GM10266 (cell line): Measurements from ENCODE around the gene MRPL28.
"Not testable (repeated sequence)": the region's sequence is repeated elsewhere in the genome, so short reads cannot be mapped to it uniquely, and the experiment has no call there.

ENCODE experiments used
- DNase-seq: peaks from one replicate; pipeline ENCODE4 v3.0.0; 2012; ENCODE audit errors: extremely low spot score
- TF ChIP-seq, protein P1 (sequence below): IDR thresholded peaks from 2 replicates; pipeline ENCODE4 v1.5.1; 2012; ENCODE audit warnings: mild to moderate bottlenecking, low read depth; ENCODE audit not compliant: control insufficient read depth, insufficient read depth; ENCODE audit errors: missing control alignments

Gene MRPL28

DNA sequence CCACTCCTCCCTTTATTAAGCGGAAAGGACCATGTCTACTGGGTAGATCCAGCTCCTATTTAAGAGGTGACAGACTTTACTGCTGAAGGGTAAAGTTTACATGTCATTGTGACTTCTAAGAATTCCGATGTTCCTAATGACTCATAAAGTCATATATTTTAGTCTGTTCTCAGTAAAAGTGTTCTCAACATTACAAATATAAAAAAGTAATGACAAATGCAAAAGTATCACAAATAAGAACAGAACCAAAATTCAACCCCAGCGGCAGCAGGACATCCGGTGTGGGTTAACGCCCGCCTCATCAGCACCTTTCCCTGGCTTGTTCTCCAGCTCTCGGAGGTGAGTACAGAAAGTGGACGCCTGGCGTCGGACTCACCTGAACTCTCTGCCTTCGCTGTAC, 24.6 kb downstream of the MRPL28 start:
- no peak for DNase-seq
- TF ChIP-seq, protein P1, sequence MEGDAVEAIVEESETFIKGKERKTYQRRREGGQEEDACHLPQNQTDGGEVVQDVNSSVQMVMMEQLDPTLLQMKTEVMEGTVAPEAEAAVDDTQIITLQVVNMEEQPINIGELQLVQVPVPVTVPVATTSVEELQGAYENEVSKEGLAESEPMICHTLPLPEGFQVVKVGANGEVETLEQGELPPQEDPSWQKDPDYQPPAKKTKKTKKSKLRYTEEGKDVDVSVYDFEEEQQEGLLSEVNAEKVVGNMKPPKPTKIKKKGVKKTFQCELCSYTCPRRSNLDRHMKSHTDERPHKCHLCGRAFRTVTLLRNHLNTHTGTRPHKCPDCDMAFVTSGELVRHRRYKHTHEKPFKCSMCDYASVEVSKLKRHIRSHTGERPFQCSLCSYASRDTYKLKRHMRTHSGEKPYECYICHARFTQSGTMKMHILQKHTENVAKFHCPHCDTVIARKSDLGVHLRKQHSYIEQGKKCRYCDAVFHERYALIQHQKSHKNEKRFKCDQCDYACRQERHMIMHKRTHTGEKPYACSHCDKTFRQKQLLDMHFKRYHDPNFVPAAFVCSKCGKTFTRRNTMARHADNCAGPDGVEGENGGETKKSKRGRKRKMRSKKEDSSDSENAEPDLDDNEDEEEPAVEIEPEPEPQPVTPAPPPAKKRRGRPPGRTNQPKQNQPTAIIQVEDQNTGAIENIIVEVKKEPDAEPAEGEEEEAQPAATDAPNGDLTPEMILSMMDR = no peak

DNA sequence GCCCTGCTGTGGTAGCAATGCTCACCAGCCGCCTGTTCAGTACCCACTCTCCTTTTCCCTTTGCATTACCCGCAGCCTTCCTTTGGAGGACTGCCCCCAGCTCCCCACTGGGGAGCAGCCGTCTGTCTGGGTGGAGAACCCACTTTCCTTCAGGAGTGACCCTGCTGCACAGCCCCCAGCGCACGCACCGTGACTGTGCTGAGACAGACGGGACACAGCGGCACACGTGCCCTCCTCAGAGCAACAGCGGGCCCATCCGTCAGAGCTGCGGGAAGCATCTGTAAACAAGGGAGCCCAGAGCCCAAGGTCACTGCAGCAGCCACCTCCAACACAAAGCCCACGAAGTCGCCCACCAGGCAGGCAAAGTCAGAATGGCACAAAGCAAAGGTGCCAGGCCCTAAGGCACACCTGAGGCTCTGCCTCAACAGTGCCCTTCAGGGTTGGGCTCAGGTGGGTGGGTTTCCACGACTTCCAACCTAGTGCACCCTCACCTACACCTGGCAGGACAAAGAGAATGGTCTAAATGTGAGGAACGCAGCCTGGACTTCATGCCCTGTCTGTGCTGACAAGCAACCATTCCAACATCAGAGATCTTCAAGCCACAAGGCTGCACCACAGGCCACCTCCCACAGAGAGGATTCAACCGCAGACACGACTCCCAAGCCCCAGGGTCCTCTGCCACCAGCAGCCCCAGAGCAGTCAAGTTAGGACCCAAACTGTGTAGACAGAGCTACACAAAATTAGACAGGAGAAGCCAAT, 27.7 kb downstream of the MRPL28 start:
- TF ChIP-seq, protein P1 = no peak
- no peak for DNase-seq

DNA sequence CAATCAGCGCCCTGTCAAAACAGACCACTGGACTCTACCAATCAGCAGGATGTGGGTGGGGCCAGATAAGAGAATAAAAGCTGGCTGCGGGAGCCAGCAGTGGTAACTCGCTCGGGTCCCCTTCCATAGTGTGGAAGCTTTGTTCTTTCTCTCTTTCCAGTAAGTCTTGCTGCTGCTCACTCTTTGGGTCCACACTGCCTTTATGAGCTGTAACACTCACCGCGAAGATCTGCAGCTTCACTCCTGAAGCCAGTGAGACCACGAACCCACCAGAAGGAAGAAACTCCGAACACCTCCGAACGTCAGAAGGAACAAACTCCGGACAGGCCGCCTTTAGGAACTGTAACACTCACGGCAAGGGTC, 28.4 kb downstream of the MRPL28 start:
- not testable (repeated sequence) for DNase-seq

DNA sequence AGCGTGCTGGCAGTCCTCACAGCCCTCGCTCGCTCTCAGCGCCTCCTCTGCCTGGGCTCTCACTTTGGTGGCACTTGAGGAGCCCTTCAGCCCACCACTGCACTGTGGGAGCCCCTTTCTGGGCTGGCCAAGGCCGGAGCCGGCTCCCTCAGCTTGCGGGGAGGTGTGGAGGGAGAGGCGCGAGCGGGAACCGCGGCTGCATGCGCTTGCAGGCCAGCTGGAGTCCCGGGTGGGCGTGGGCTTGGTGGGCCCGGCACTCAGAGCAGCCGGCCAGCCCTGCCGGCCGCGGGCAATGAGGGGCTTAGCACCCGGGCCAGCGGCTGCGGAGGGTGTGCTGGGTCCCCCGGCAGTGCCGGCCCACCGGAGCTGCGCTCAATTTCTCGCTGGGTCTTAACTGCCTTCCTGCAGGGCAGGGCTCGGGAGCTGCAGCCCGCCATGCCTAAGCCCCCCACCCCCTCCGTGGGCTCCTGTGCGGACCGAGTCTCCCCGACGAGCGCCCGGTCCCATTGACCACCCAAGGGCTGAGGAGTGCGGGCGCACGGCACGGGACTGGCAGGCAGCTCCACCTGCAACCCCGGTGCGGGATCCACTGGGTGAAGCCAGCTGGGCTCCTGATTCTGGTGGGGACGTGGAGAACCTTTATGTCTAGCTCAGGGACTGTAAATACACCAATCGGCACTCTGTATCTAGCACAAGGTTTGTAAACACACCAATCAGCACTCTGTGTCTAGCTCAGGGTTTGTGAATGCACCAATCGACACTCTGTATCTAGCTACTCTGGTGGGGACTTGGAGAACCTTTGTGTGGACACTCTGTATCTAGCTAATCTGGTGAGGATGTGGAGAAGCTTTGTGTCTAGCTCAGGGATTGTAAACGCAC, 29.0 kb downstream of the MRPL28 start:
- not testable (repeated sequence) for DNase-seq

DNA sequence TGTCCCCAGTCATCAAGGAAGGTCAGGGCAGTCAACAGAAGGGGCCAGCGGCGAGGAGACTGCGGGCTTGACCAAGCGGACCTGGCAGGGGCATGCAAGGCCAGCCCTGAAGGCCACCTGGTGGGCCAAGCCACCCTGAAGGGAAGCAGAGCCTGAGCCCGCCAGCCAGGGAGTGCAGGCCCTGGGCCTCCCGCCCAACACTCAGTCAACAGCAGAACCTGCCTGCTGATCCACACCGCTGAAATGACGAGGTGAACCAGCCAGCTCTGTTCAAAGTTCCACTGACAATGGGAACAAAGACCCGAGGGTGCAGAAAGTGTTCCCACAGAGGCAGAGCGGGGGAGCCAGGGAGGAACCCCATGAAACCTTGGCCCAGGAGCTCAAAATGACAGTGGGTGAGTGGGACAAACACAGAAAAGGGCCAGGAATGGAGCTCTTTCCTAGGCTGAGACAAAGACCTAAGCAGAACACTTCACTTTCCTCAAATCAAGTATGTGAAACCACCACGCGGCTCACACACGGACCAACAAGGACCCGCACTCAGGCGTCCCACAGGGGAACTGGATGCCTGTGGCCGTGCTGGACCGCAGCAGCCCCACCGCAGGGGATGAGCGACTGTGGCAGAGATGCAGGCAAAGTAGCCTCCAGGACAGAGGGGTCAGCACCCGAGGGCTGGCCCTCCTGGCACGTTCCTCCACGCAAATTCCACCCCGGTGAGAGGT, 29.8 kb downstream of the MRPL28 start:
- DNase-seq = no peak
- TF ChIP-seq, protein P1 = no peak

DNA sequence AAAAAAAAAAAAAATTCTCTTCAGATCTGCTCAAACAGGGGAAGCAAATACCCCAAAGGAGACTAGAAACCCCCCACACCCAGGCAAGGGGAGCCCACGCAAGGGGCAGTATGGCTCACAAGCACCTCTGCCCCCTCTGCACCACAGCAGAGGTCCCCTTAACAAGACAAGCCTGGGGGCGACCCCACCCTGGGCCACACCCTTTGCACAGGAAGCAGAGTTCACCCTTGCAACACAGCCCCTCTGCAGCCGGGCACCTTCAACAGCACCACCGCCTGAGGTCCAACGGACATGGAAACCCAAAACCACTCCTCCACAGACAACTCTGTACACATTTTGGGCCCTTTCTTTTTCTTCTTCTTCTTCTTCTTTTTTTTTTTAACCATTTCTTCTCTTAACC, 30.7 kb downstream of the MRPL28 start:
- no peak for DNase-seq
- TF ChIP-seq, protein P1 = no peak

DNA sequence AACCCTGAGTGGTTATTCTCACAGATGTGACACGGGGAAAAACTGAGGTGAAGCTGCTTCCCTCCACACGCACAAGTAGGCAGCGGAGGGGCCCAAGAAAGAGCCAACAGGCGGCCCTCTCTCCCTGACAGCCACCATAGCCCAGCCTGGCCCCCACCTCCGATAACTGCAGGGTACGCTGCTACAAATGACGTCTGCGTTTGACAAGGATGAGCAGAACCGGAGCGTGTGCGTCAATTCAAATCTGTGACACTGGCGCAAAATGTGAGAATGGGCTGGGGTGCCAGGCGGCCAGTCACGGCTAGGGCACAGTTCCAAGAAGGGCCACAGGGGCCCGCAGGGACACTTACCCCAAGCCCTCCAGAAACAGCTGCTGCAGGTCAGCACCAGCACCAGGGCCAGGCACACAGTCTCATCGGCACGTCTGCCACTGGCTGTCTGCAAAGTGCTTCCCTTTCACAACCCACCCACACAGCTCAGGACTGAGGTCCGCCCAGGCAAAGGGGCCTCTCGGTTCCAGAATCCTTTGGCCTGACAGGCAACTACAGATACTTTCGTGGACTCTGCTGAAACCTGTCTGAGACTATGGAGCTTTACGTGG, 32.3 kb downstream of the MRPL28 start:
- no peak for DNase-seq
- TF ChIP-seq, protein P1 = no peak

DNA sequence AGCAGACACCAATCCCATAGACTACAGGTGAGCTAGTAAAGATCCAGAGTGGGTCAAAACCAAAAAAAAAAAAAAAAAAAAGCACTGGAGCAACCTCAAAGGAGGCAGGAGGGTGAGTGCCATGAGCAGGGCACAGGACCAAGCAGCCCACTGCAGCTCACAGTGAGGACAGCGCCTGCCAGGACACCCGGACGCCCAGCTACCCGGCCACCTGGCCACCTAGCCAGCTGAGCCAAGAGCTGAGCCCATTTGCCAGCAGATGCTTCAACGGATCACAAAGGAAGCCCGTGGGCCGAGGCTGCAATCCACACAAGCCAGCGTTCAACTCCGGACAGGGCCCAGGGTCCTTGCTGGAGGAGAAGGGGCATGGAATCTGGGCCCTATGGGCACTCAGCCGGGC, 32.9 kb downstream of the MRPL28 start:
- no peak for DNase-seq
- TF ChIP-seq, protein P1 = no peak
